H1 (cell line): ENCODE results near the gene TTC29. TPM values are rescaled to one million over a fixed set of nuclear protein-coding genes. Genes with fewer than 3 reads are reported as not detected.

Source experiments
- KDM5A ChIP-seq: fragments of 200-600 bp; IDR thresholded peaks from 2 replicates; pipeline ENCODE4 v1.7.1; 2012; ENCODE audit warnings: mild to moderate bottlenecking, low read length, inconsistent platforms, mixed read lengths
- RXRA ChIP-seq: IDR thresholded peaks from 2 replicates; pipeline ENCODE4 v1.6.1; 2011; ENCODE audit warnings: low read depth, mild to moderate bottlenecking, low read length, moderate library complexity; ENCODE audit not compliant: insufficient read depth
- SAP30 ChIP-seq: fragments of 300-600 bp; sonication (generic); IDR thresholded peaks from 2 replicates; pipeline ENCODE4 v1.7.1; 2012; ENCODE audit warnings: low read length, moderate library complexity, mild to moderate bottlenecking, inconsistent platforms; ENCODE audit not compliant: insufficient read depth, insufficient replicate concordance
- TBP ChIP-seq: IDR thresholded peaks from 2 replicates; pipeline ENCODE4 v1.6.1; 2011; ENCODE audit warnings: low read depth, low read length, improper control_type of control experiment
- TCF12 ChIP-seq: IDR thresholded peaks from 2 replicates; pipeline ENCODE4 v1.6.1; 2011; ENCODE audit warnings: low read depth, mild to moderate bottlenecking, low read length
- polyA plus RNA-seq, 7 experiments: library from polyadenylated mRNA; depleted of rRNA in 3 of 7; stranded (reverse) in 5 of 7; unstranded in 2 of 7; fragments of >200 nt in 5 of 7; fragments of 200-250 nt in 2 of 7; gene quantifications; 1 replicate in 5 of 7; 2 replicates in 1 of 7; 4 replicates in 1 of 7; pipeline versions ENCODE4 v1.2.1 to v1.2.3, GENCODE V29; 2011 to 2013; ENCODE audit warnings: missing spikeins in 2 of 7, mixed read lengths in 2 of 7
- total RNA-seq: library from RNA; stranded (reverse); fragmentation: NEBNext Ultra II Directional; extraction: Animal tissue kit (Norgen Biotek cat#: 25700); gene quantifications from 2 replicates; pipeline ENCODE4 v1.2.1, GENCODE V29; 2021

Gene TTC29
- total and polyA plus RNA-seq, 2 of the 8 experiments (the other 6 are each of a cell fraction or from before 2014, with no cell fraction given) = 0.28 TPM; not detected in 1

DNA sequence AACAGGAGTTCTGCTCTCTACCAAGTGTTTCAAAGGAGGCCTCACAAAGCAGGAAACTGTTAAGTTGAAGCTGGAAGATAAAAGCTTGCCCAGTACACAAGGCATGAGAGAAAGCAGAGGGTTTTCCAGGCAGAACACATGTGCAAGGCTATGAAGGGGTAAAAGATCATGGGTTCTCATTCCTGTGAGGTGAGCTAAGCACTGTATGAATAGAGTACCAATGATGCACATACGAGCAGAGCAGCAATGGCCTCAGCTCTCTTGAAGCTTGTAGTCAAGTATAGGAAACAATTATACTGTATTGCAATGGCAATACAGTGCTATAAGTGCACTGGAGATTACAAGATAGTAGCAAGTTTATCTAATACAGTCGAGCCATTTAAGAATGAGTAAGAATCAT lies 18.0 kb downstream of the TTC29 start (continued):
- TF ChIP-seq SAP30 = no peak
- TF ChIP-seq RXRA = no peak
- no peak for TF ChIP-seq KDM5A
- no peak for TF ChIP-seq TBP
- no peak for TF ChIP-seq TCF12
